CD4-positive, alpha-beta T cell treated with Interleukin-4 for 1 hour (primary cell): ENCODE results near the gene SH2D3A.
A peak's percentile ranks its signal among the peaks of the same experiment; 100 is the strongest.
"Not testable (repeated sequence)": the region's sequence is repeated elsewhere in the genome, so short reads cannot be mapped to it uniquely, and the experiment has no call there.

Experiments used
- DNase-seq, 2 donors: peaks; one replicate each; pipeline ENCODE4 v3.0.0-alpha.2; 2020 to 2022

The SH2D3A gene

GRCh38 chr19:6788896-6789295 lies 21.7 kb upstream of the SH2D3A start:
- DNase-seq: no peak

GRCh38 chr19:6787393-6787792 lies 20.2 kb upstream of the SH2D3A start:
- DNase-seq: no peak

- DNase-seq: no peak
Measured at GRCh38 chr19:6779206-6779605, 12.0 kb upstream of the SH2D3A start.

- no peak for DNase-seq
Measured at GRCh38 chr19:6778386-6778785, 11.2 kb upstream of the SH2D3A start.

GRCh38 chr19:6777434-6777833 lies 10.2 kb upstream of the SH2D3A start:
- no peak for DNase-seq

- DNase-seq: no peak
Measured at GRCh38 chr19:6776999-6777398, 9.8 kb upstream of the SH2D3A start.

GRCh38 chr19:6776045-6776444 lies 8.8 kb upstream of the SH2D3A start:
- DNase-seq: not testable (repeated sequence)

- no peak for DNase-seq
Measured at GRCh38 chr19:6774821-6775707, 7.8 kb upstream of the SH2D3A start.

- DNase-seq: peak; percentile 48 to 52
Measured at GRCh38 chr19:6773323-6773931, 6.2 kb upstream of the SH2D3A start.

- no peak for DNase-seq
Measured at GRCh38 chr19:6772866-6773322, 5.7 kb upstream of the SH2D3A start.

- DNase-seq: peak; percentile 88
Measured at GRCh38 chr19:6772028-6772865, 5.0 kb upstream of the SH2D3A start, which contains the start of gene VAV1. Gene VAV1 (plus strand): TSS chr19:6772708. CDS start chr19:6772808, 100 bp downstream.

GRCh38 chr19:6771648-6772027 lies 4.4 kb upstream of the SH2D3A start:
- not testable (repeated sequence) for DNase-seq

- DNase-seq: peak; percentile 17 to 45
Measured at GRCh38 chr19:6769006-6769619, 1.9 kb upstream of the SH2D3A start.

- no peak for DNase-seq
Measured at GRCh38 chr19:6768236-6768785, 1.1 kb upstream of the SH2D3A start.

- no peak for DNase-seq
Measured at GRCh38 chr19:6767081-6767356, 216 bp downstream of the SH2D3A start.

GRCh38 chr19:6766357-6767080 lies 716 bp downstream of the SH2D3A start:
- no peak for DNase-seq

- peak; percentile 13 to 34 for DNase-seq
Measured at GRCh38 chr19:6765738-6766356, 1.4 kb downstream of the SH2D3A start.

- not testable (repeated sequence) for DNase-seq
Measured at GRCh38 chr19:6762253-6762797, 4.9 kb downstream of the SH2D3A start.

- DNase-seq: peak; percentile 29 to 33
Measured at GRCh38 chr19:6761053-6761676, 6.1 kb downstream of the SH2D3A start.

GRCh38 chr19:6760606-6761005 lies 6.6 kb downstream of the SH2D3A start:
- no peak for DNase-seq
